NCI-H187 (cell line): ENCODE measurements around the gene ZDHHC12.
"Not testable (repeated sequence)": the region's sequence is repeated elsewhere in the genome, so short reads cannot be mapped to it uniquely, and the experiment has no call there.

Source experiments
- DNase-seq, 2 experiments: peaks; one replicate each; lab custom pipeline; 2025; lab: John Stamatoyannopoulos, UW

Gene ZDHHC12

DNA sequence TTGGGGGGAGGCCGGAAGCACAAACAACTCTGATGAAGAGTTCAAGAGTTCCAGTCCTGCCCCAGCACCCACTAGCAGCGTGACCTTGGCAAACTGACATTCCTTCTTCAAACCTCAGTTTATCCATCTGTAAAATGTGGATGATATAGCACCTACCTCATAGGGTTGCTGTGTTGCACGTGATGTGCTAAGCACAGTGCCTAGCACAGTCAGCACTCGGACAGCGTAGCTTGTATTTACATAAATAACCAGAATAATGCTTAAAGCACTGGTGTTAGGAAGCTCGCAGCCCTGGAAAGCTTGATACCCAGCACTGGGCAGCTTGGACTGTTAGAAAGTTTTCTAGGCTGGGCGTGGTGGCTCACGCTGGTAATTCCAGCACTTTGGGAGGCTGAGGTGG lies 16.5 kb downstream of the ZDHHC12 start:
- DNase-seq, result no peak

DNA sequence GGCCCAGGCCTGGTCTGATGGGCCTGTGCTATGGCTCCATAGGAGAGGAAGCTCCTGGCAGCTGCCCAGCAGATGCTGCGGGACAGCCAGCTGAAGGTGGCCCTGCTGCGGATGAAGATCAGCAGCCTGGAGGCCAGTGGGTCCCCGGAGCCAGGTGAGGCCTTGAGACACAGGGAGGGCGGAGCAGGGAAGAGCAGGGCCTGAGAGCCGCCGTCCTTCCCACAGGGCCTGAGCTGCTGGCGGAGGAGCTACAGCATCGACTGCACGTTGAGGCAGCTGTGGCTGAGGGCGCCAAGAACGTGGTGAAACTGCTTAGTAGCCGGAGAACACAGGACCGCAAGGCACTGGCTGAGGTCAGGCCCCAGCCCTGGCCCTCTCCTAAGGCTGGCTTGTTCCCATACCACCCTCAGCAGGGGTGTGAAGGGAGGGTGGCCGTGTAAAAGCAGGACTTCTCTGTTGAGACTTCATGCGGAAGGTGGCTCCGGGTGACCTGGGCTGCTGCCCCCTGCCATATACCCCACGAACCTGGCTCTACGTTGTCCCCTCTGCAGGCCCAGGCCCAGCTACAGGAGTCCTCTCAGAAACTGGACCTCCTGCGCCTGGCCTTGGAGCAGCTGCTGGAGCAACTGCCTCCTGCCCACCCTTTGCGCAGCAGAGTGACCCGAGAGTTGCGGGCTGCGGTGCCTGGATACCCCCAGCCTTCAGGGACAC lies 17.1 kb downstream of the ZDHHC12 start:
- DNase-seq, result no peak

DNA sequence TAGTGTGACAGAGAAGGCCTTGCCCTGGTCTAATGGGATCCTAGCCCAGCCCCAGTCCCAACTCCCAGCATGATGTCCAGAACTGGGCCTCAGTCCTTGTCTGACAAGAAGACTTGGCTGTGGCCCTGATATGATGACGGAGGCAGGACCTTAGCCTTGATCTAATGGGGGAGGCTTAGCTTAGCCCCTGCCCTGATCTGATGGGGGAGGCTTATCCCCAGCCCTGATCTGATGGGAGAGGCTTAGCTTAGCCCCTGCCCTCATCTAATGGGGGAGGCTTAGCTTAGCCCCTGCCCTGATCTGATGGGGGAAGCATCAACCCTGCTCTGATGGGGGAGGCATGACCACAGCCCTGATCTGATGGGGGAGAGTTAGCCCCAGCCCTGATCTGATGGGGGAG lies 17.9 kb downstream of the ZDHHC12 start:
- DNase-seq, result no peak

DNA sequence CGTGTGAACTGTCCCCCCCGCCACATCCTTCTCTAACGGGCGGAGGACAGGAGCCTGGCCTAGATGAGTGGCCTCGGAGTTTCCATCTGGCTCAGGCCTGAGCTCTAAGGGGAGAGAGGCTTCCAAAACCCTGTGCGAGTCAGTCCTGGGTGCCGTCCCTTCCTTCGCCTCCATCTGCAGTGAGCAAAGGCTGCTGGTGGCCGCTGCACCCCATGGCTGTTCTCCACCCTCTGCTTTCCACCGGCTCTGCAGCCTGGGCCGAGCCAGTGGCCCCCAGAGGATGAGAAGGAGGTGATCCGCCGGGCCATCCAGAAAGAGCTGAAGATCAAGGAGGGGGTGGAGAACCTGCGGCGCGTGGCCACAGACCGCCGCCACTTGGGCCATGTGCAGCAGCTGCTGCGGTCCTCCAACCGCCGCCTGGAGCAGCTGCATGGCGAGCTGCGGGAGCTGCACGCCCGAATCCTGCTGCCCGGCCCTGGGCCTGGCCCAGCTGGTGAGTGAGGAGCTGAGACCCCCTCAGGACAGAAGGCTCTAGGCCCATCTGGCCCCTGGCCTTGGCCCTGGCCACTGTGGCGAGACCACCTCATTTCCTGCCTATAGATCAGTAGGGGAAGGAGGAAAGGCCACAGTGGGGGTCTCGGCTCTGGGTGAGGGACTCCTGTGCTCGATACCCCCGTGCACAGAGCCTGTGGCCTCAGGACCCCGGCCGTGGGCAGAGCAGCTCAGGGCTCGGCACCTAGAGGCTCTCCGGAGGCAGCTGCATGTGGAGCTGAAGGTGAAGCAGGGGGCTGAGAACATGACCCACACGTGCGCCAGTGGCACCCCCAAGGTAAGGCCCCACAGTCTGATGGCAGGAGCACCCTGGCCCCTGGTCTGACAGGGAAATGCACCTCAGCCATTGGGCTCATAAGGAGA lies 18.6 kb downstream of the ZDHHC12 start:
- DNase-seq, result no peak

DNA sequence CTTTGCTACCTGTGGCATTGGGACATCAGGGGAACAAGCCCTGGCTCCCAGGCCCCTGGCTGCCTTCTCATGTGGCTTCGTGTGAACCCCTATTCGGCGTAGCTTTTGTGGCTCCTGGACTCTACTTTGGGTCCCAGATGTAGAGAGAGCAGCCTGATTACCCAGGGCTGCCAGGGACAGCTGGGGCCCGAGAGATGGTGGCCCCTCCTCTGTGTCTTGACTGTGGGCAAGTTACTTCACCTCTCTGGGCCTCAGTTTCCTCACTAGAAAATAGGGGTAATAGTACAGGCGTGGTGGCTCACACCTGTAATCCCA lies 19.6 kb downstream of the ZDHHC12 start:
- no peak for DNase-seq

DNA sequence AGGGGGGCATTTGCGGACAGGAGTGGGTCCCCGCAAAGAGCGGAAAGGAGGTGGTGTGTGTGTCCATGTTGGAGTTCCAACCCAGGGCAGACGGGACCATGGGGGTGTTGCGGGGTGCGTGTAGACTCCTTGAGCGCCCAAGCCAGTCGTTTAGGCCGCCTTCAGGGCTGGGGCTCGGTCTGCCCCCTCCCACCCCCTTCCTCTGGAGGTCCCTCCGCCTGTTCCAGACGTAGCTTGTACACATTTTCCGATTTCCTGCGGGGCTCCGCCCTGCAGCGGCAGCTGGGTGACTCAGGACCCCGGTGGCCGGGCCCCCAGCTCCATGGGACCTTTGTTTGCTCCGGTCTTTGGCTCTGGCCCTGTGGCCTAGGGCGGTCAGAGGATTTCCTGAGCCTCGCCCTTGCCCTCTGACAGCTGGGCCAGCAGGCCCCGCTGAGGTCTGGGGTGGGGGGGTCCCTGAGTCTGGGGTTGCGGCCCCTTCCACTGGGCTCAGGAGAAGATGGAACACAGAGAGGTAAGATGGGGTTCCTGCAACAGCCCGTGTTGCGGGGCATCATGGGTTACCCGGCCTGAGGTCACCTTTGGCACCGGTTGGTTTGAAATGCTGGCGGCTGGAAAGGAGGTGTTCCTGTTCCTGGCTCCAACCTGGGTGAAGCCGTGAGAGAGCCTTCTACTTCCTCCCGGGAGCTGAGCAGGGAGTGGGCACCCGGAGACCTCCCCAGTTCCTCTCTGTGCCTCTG lies 20.1 kb downstream of the ZDHHC12 start:
- no peak for DNase-seq

DNA sequence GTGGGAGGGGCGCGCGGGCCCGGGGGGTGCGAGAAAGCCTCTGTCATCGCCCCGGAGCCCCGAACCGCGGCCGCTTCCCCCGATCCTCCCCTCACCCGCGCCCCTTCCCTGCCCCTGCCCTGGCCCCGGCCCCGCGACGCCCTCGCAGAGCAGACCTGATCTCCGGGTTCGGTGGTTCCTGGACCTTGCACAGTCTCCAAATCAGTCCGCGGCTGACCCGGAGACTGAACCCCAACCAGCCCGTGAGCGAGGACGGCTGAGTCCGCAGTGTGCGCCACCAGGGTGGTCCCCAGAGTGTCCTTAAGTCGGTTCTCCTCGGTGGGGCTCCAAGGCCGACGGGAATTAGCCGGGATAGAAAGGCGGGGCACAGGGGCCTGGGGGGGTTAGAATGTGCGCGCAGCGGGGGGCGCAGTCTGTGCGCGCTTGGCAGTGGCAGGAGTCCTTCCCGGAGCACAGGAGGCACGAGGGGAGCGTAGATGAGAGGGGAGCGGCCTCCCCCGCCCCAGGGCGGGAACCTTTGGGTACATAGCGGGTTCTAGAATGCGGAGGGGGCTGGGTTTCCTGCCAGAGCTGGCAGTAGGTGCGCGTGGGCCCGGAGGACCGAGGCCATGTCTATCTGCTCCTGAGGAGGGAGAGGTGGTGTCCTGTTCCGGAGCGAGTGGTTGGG lies 20.8 kb downstream of the ZDHHC12 start:
- no peak for DNase-seq

DNA sequence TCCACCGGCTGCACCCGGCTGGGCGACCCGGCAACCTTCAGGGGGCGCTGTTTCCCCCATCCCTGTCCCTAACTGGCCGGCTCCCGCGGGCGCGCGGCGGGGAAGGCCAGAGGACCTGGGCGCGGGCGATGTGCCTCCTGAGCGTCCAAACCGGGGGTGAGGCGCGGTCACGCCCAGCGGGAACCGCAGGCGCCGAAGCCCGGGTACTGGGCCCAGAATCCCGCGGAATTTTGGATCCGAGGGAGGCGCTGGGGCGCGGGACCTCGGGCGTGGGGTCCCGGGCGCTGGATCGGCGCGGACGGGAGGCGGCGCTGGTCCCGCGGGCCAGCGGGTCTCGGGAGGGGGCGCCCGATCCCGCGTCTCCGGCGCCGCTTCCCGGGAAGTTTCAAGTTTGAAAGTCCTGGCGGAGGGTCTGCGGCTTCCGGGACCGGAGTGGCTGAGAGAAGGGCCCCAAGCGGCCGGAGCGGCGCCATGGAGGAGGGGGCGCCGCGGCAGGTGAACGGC lies 21.4 kb downstream of the ZDHHC12 start, which contains the start of gene PKN3:
Gene PKN3 (plus strand): TSS at position 59 of the 504 bp plus-strand sequence. CDS start 413 bp downstream, at position 472.
- DNase-seq, result peak in 1 of 2 experiments; percentile 21

DNA sequence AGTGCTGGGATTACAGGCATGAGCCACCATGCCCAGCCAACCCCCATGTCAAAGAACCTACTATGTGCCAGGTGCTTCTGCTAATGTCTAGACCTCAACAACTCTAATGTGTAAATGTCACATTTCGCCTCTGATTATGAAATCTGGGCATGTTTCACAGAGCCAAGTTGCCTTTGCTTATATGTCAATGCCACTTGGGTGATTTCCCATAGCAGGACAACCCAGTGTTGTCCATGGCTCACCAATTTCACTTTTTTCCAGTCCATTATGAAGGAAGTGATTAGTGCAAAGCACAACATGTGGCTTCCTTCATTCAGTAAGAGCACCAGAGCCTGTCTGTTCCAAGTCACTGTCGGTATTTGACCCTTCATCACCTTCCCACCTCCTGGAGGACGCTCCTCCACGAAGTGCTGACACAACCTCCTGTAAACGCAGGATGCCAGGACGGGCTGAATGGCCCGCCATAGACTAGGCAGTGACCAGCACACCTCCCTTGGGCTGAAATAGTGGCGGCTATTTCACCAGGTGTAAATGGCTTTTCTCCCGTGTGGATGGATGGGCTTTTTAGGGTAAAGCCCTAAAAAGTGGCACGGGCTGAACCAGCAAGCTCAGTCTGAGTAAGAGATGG lies 22.6 kb downstream of the ZDHHC12 start:
- DNase-seq, result no peak

DNA sequence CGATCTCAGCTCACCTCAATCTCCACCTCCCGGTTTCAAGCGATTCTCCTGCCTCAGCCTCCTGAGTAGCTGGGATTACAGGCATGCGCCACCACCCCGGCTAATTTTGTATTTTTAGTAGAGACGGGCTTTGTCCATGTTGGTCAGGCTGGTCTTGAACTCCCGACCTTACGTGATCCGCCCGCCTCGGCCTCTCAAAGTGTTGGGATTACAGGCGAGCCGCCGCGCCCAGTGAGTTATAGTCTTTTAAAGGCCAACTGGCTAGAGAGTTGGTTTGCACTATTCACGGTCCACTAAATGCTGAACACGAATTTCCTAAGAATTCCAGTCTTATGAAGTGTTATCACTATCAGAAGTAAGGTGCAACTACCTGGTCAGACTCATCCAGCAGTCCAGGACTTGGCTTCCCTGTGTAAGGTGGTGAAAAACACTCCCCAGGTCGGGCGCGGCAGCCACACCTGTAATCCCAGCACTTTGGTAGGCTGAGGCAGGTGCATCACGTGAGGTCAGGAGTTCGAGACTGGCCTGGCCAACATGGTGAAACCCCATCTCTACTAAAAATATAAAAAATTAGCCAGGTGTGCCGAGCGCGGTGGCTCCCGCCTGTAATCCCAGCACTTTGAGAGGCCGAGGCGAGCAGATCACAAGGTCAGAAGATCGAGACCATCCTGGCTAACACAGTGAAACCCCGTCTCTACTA lies 24.7 kb downstream of the ZDHHC12 start:
- DNase-seq, result not testable (repeated sequence)

DNA sequence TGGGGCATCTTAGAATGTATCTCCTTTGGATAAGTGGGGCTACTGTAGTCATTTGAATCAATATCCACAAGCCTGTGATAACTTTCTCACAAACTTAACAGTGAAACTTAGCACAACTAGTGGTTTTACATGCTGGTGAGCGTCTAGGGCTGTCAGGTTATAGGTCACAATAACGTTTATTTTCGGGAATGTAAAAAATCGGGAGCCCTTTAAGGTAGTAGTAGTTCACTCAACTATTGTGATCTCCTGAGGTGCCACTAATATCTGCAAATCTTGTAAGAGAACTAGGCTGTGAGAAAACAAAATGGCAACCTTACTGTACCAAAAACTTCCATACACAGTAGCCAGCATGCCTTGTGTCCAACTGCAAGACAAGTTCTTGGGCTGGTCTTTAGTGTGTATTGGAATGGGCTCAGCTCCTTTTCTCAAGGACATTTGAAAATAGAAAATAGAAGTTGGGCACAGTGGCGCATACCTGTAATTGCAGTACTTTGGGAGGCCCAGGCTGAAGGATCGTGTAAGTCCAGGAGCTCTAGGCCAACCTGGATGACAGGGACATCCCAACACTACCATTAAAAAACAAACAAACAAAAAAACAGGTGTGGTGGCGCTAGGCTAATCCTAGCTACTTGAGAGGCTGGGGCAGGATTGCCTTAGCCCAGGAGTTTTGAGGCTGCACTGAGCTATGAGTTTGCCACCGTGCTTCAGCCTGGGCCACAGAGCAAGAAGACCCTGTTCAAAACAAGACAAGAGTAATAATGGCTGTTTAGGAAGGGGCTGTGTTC lies 26.8 kb downstream of the ZDHHC12 start:
- no peak for DNase-seq

DNA sequence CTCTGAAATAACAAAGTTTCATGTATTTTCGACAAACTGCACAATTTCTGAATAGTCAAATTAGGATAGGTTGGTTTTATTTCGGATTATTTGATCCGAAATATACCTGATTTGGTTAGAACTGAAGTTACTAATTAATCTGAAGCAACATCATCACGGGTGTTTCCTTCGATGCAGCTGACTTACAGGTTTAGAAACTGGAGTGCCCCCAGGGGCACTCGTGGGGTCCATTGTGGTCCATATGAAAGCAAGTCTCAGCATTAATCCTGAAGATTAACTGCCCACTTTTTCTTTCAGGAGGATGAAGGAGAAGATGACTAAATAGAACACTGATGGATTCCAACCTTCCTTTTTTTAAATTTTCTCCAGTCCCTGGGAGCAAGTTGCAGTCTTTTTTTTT lies 29.6 kb downstream of the ZDHHC12 start:
- DNase-seq, result no peak

DNA sequence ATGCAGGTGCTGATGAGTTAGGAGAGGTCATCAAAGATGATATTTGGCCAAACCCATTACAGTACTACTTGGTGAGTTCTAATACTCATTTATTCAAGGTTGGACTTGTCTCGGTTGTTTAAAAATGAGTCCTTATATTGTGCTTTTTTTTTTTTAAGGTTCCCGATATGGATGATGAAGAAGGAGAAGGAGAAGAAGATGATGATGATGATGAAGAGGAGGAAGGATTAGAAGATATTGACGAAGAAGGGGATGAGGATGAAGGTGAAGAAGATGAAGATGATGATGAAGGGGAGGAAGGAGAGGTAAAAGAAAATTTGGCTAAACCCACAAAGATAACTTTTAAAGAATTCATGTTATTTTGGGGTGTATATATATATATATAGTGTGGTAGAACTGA lies 30.2 kb downstream of the ZDHHC12 start:
- DNase-seq, result not testable (repeated sequence)

DNA sequence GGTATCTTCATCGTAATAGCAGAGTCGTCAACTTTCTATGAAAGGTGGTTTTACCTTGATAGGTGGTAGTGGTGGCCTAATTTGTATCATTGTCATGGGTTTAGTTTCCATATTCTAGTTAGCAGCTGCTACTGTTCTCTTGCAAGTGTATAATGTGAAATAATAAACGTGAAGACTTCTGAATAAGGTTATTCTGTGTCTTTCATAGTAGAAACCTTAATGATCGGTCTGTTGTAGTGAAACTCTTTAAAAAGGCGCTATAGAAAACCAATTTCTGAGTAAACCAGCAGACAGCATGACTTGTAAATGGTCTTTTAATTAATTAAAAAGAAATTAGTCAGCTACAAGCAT lies 33.3 kb downstream of the ZDHHC12 start:
- DNase-seq, result no peak

DNA sequence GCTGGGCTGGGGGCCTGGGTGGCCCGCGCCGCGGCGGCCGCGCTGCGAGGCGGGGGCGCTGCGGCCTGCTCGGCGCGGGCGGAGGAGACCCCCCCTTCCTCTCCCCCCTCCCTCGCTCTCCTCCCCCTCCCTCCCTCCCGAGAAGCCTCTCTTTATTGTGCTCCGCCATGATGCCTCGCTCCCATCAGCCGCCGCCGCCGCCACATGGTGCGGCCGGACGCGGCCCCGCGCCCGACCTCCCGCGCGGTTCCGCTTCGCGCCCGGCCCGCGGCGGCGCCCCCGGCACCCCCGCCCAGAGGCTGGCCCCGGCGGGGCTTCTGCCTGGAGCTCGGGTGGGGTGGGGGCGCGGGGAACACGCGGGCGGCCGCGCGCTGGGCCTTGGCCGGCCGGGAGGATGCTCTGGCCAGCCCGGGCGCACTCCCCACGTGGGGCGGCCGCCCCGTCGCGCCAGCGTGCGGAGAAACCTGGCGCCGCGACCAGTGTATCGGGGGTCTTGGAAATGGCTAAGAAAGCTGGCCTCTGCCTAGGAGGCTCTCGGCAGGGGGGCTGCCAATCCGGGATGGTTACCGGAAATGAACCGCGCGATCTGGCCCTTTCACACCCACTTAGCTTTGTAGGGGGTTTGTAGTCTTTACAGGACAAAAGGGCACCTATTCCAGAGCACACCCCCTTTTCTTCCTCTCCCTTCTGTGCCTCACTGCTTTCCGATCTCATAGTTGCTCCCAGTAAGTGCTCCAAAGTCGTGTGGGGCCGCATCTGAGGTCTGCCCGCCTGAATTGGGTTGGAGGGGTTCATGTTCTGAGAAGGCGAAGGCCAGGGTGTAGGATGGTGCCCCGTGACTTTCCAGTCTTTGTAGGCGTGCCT lies 33.9 kb downstream of the ZDHHC12 start:
- no peak for DNase-seq

DNA sequence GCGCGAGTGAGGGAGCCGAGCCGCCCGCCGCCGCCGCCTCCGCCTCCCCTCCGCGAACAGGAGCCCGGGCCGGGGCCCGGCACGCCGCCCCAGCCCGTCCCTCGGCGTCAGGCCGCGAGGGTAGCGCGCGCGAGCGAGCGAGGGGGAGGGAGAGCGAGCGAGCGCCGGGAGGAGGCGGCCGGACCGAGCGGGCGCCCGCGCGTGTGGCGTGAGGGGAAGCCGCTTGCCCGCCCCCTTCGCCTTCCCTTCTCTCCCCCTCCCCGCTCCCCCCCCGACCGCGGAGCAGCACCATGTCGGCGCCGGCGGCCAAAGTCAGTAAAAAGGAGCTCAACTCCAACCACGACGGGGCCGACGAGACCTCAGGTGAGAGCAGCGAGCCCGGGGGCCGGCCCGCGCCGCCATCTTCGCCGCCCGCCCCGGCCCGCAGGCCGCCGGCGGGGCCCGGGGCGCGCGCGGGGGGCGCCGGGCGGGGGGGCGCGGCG lies 34.6 kb downstream of the ZDHHC12 start:
- DNase-seq, result no peak

DNA sequence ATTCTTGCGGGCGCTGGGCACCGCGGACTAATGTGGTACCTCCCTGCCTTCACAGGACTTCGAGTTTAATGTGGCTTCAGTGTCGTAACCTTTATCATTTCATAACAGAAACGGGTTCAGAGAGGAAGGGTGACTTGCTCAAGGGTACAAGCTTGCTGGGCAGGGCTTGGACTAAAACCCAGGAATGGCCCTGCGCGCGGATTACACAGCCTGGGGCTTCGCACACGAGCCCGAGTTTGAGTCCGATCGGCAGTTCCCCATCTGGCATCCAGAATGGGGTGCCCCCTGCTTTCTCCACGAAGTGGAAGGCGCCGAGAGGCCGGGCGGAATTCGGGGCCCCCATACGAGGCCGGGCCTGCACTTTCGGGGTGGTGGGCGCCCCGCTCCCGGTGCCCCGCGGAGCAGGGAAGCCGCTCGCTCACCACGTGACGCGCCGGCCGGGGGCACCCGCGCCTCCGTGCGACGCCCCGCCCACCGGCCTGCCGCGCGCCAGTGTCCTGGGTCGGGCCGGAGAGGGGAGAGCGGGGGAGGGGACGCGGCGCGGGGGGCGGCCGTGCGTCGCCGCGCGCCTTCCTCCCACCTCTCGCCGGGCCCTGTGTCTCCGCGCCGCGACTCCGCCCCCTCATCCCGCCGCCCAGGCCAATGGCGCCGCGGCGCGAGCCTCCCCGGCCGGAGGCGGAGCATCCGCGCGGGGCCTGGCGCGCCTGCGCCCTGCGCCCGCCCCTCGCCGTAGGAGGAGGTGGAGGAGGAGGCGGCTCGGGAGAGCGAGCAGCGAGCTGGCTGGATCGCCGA lies 35.2 kb downstream of the ZDHHC12 start, which contains the start of gene SET:
Gene SET (plus strand): TSS at position 722 of the 792 bp plus-strand sequence. CDS start 361 bp downstream, outside the sequence.
- peak; percentile 46 to 84 for DNase-seq

DNA sequence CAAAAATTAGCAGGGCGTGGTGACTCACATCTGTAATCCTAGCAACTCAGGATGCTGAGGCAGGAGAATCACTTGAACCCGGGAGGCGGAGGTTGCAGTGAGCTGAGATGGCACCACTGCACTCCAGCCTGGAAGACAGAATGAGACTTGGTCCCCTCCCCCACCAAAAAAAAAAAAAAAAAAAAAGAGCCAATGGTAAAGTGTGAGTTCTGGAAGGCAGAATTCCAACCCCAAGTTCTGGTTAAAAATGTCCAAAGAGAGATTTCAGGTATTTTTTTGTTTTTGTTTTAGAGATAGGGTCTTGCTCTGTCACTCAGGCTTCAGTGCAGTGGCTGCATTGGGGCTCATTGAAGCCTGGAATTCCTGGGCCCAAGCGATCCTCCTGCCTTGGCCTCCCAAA lies 36.5 kb downstream of the ZDHHC12 start:
- DNase-seq, result no peak
